OCI-LY7 (cell line): ENCODE measurements around the gene TBX4. TPM values are rescaled to one million over a fixed set of nuclear protein-coding genes. Genes with fewer than 3 reads are reported as not detected.
"Not testable (repeated sequence)": the region's sequence is repeated elsewhere in the genome, so short reads cannot be mapped to it uniquely, and the experiment has no call there.

Source experiments
- BruUV-seq: library from RNA; stranded (reverse); fragments of 400-500 nt; replicated peaks from 2 replicates; lab custom pipeline; 2021; lab: Mats Ljungman, UMichigan
- CTCF ChIA-PET: fragments of 300-600 bp; sonication (Branson Sonifier 250); formaldehyde crosslinking; loops from one replicate; lab custom pipeline; 2022; ENCODE audit warnings: antibody characterized with exemption; ENCODE audit not compliant: unreplicated experiment; lab: Charles Lee
- POLR2A ChIA-PET: fragments of 300-600 bp; sonication (Branson Sonifier 250); formaldehyde crosslinking; loops from one replicate; lab custom pipeline; 2022; ENCODE audit warnings: antibody characterized with exemption; lab: Charles Lee
- DNase-seq: peaks from one replicate; pipeline ENCODE4 v3.0.0-alpha.2; 2015; ENCODE audit warnings: low spot score
- H2AFZ ChIP-seq: fragments of 200-600 bp; sonication (generic), shearing (Covaris generic); 2 replicates; pipeline ENCODE4 v1.6.1; 2014; ENCODE audit warnings: mild to moderate bottlenecking, antibody characterized with exemption, low read length, moderate library complexity
- H3K27ac ChIP-seq: fragments of 200-600 bp; sonication (generic); 2 replicates; pipeline ENCODE4 v1.5.1; 2014; ENCODE audit warnings: mixed run types, low read depth, mild to moderate bottlenecking, moderate library complexity, low read length, inconsistent platforms; ENCODE audit not compliant: poor library complexity, severe bottlenecking
- H3K36me3 ChIP-seq: fragments of 200-600 bp; sonication (generic); 2 replicates; pipeline ENCODE4 v1.6.1; 2014; ENCODE audit warnings: mild to moderate bottlenecking, antibody characterized with exemption, low read length, moderate library complexity, mixed read lengths; ENCODE audit not compliant: insufficient read depth
- H3K4me1 ChIP-seq: fragments of 200-600 bp; sonication (generic); 2 replicates; pipeline ENCODE4 v1.5.1; 2014; ENCODE audit warnings: mild to moderate bottlenecking, low read length; ENCODE audit not compliant: insufficient read depth, poor library complexity, severe bottlenecking
- H3K4me2 ChIP-seq: fragments of 200-600 bp; sonication (generic); 2 replicates; pipeline ENCODE4 v1.6.1; 2014; ENCODE audit warnings: mild to moderate bottlenecking, low read length
- H3K4me3 ChIP-seq: fragments of 200-600 bp; sonication (generic); 2 replicates; pipeline ENCODE4 v1.5.1; 2014; ENCODE audit warnings: mild to moderate bottlenecking, low read depth, low read length; ENCODE audit not compliant: poor library complexity, severe bottlenecking
- H3K79me2 ChIP-seq: fragments of 200-600 bp; sonication (generic); 2 replicates; pipeline ENCODE4 v1.6.1; 2016; ENCODE audit warnings: low read depth, mild to moderate bottlenecking, low read length, moderate library complexity, mixed read lengths; ENCODE audit not compliant: insufficient read depth
- H3K9me2 ChIP-seq: fragments of 200-600 bp; sonication (generic); 2 replicates; pipeline ENCODE4 v1.6.1; 2016; ENCODE audit warnings: mild to moderate bottlenecking, low read length, mixed read lengths; ENCODE audit not compliant: insufficient read depth
- H3K9me3 ChIP-seq: fragments of 200-600 bp; sonication (generic); 2 replicates; pipeline ENCODE4 v1.6.1; 2014; ENCODE audit warnings: mild to moderate bottlenecking, mixed run types, low read length, mixed read lengths
- H4K20me1 ChIP-seq: fragments of 200-600 bp; sonication (generic); 2 replicates; pipeline ENCODE4 v1.6.1; 2014; ENCODE audit warnings: mild to moderate bottlenecking, antibody characterized with exemption, low read length, moderate library complexity, mixed read lengths; ENCODE audit not compliant: insufficient read depth
- EZH2phosphoT487 ChIP-seq: fragments of 200-600 bp; sonication (generic); IDR thresholded peaks from 2 replicates; pipeline ENCODE4 v1.6.1; 2018; ENCODE audit warnings: low read depth, borderline replicate concordance, mild to moderate bottlenecking, mixed run types, antibody characterized with exemption, low read length, moderate library complexity, mixed read lengths
- intact Hi-C: fragments of 100-400 bp; cut with micrococcal nuclease; formaldehyde crosslinking; loops from one replicate; pipeline ENCODE4 v1.10.0; 2022; ENCODE audit not compliant: unreplicated experiment
- total RNA-seq, 2 experiments: library from RNA; depleted of rRNA in 1 of 2; stranded (reverse); fragments of >200 nt in 1 of 2; shearing (Covaris generic) in 1 of 2; gene quantifications; 2 replicates each; pipeline ENCODE4 v1.2.3, GENCODE V29; 2014 to 2022
- TF ChIP-seq, protein P1 (sequence below): fragments of 200-600 bp; sonication (generic); conservative IDR thresholded peaks from 2 replicates; pipeline ENCODE4 v1.5.1; 2014; ENCODE audit warnings: mild to moderate bottlenecking, antibody characterized with exemption, low read length, moderate library complexity, mixed read lengths

TBX4 gene
- total RNA-seq, 2 experiments from 2014 or later, result not detected

DNA sequence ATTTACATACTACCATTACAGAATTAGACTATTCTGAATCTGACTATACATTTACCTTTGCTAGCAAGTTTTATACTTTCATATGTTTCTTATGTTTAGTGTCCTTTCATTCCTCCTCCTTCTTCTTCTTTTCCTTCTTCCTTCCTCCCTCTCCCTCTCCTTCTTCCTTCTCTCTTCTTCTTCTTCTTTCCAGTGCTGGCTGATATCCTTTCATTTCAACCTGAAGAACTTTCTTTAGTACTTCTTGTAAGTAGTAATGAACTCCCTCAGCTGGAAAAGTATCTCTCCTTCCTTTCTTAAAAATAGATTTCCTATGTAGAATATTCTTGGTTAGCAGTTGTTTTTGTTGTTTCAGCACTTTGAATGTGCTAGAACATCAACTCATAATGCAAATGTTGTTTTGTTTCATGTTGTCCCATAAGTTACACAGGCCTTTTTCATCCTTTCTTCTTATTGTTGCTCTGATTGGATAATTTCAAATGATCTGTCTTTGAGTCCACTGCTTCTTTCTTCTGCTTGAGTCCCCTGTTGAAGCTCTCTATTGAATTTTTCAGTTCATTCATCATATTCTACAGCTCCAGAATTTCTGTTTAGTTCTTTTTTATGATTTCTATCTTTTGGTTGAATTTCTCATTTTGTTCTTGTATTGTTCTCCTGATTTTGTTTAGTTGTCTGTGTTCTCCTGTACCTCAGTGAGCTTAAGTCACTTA lies 15.1 kb upstream of the TBX4 start:
- Histone ChIP-seq H3K79me2 (no peaks in the 10 kb centered on the region), H4K20me1 (no peaks in the 10 kb centered on the region), H3K4me2 (no peak overlapping the region), H3K36me3 (no peaks in the 10 kb centered on the region), H3K9me3 (no peaks in the 10 kb centered on the region), H2AFZ (no peak overlapping the region), H3K27ac (no peak overlapping the region), H3K4me1 (no peaks in the 10 kb centered on the region), H3K4me3 (no peak overlapping the region), H3K9me2 (no peaks in the 10 kb centered on the region)
- TF ChIP-seq, protein P1, sequence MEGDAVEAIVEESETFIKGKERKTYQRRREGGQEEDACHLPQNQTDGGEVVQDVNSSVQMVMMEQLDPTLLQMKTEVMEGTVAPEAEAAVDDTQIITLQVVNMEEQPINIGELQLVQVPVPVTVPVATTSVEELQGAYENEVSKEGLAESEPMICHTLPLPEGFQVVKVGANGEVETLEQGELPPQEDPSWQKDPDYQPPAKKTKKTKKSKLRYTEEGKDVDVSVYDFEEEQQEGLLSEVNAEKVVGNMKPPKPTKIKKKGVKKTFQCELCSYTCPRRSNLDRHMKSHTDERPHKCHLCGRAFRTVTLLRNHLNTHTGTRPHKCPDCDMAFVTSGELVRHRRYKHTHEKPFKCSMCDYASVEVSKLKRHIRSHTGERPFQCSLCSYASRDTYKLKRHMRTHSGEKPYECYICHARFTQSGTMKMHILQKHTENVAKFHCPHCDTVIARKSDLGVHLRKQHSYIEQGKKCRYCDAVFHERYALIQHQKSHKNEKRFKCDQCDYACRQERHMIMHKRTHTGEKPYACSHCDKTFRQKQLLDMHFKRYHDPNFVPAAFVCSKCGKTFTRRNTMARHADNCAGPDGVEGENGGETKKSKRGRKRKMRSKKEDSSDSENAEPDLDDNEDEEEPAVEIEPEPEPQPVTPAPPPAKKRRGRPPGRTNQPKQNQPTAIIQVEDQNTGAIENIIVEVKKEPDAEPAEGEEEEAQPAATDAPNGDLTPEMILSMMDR, result no peak
- no peak for TF ChIP-seq EZH2phosphoT487
- no TSS peak for BruUV-seq
- CTCF ChIA-PET, result no interaction called here
- POLR2A ChIA-PET, result interaction anchor here (1.2 kb wide), 1 partner anchor 718 kb away, joined by 3 read pairs; no protein-coding TSS in a partner anchor
- intact Hi-C loops, result no loop called here
- DNase-seq, result no peak

DNA sequence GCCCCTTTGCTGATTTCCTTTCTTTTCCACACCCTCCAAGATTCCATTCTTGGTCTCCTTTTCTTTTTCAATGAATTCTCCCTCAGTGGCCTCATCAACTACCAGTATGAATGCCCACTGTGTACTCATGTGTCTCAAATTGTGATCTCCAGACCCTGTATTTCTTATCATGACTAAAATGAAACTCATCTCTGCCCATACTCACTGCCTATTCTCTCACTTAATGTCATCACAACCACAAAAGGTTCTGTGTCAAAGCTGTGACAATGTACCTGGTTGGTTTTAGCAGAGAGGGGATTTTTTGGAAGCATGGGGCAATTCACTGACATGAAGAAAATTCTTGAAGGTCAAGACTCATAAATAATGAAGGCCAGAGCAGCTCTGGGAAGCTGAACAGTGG lies 11.5 kb upstream of the TBX4 start:
- no peak overlapping the region for H3K4me3 ChIP-seq
- H3K9me2 ChIP-seq, result no peaks in the 10 kb centered on the region
- CTCF ChIA-PET, result no interaction called here
- H2AFZ ChIP-seq, result no peak overlapping the region
- POLR2A ChIA-PET, result no interaction called here
- H3K9me3 ChIP-seq, result no peaks in the 10 kb centered on the region
- H4K20me1 ChIP-seq, result no peaks in the 10 kb centered on the region
- no peak overlapping the region for H3K4me2 ChIP-seq
- intact Hi-C loops, result no loop called here
- no peaks in the 10 kb centered on the region for H3K36me3 ChIP-seq
- TF ChIP-seq, protein P1, result no peak
- no peak for TF ChIP-seq EZH2phosphoT487
- no TSS peak for BruUV-seq
- H3K27ac ChIP-seq, result no peak overlapping the region
- H3K79me2 ChIP-seq, result no peaks in the 10 kb centered on the region
- no peak for DNase-seq
- H3K4me1 ChIP-seq, result no peaks in the 10 kb centered on the region

DNA sequence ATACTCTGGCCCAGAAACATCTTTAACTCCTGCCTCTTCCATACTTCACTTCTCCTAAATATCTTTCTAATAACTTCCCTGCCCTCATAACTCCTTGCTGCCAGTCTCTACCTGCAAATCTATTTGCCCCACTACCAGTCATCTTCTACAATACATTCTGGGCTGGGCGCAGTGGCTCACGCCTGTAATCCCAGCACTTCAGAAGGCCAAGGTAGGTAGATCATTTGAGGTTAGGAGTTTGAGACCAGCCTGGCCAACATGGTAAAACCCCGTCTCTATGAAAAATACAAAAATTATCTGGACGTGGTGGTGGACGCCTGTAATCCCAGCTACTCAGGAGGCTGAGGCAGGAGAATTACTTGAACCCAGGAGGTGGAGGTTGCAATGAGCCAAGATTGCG lies 10.7 kb upstream of the TBX4 start:
- H3K4me3 ChIP-seq, H3K9me3 ChIP-seq, H2AFZ ChIP-seq, intact Hi-C loops, H3K4me1 ChIP-seq, H4K20me1 ChIP-seq, H3K27ac ChIP-seq, BruUV-seq, DNase-seq, POLR2A ChIA-PET, H3K79me2 ChIP-seq, H3K36me3 ChIP-seq, H3K4me2 ChIP-seq, H3K9me2 ChIP-seq, CTCF ChIA-PET: not testable (repeated sequence)
